SJSA1 (cell line): ENCODE data around the gene PRKAG1. TPM values are rescaled to one million over a fixed set of nuclear protein-coding genes. Genes with fewer than 3 reads are reported as not detected.

Experiments
- DNase-seq, 2 experiments: peaks; one replicate each; pipeline ENCODE4 v3.0.0-alpha.2; 2015 to 2020; ENCODE audit warnings: low spot score in 2 of 2, low read depth in 1 of 2
- H3K27ac ChIP-seq: fragments of 250-450 bp; sonication (Bioruptor Pico); 2 replicates; pipeline ENCODE4 v1.5.1; 2020; ENCODE audit warnings: mild to moderate bottlenecking, moderate library complexity
- H3K27me3 ChIP-seq: fragments of 250-450 bp; sonication (Bioruptor Pico); replicated peaks from 2 replicates; pipeline ENCODE4 v1.5.1; 2020; ENCODE audit warnings: mild to moderate bottlenecking, moderate library complexity
- H3K36me3 ChIP-seq: fragments of 250-450 bp; sonication (Bioruptor Pico); 2 replicates; pipeline ENCODE4 v1.5.1; 2020; ENCODE audit warnings: mild to moderate bottlenecking
- H3K4me1 ChIP-seq: fragments of 250-450 bp; sonication (Bioruptor Pico); replicated peaks from 2 replicates; pipeline ENCODE4 v1.6.1; 2021; ENCODE audit warnings: mild to moderate bottlenecking
- H3K4me3 ChIP-seq: fragments of 250-450 bp; sonication (Bioruptor Pico); 2 replicates; pipeline ENCODE4 v1.5.1; 2020; ENCODE audit warnings: mild to moderate bottlenecking
- H3K9me3 ChIP-seq: fragments of 250-450 bp; sonication (Bioruptor Pico); replicated peaks from 2 replicates; pipeline ENCODE4 v1.5.1; 2020; ENCODE audit warnings: mild to moderate bottlenecking
- total RNA-seq: library from RNA; depleted of rRNA; stranded (reverse); fragments of >200 nt; shearing (Covaris generic); gene quantifications from 2 replicates; pipeline ENCODE4 v1.2.3, GENCODE V29; 2014; rRNA removed

The PRKAG1 gene
- total RNA-seq, 1 experiment from 2014 or later, result 36.4 TPM

DNA sequence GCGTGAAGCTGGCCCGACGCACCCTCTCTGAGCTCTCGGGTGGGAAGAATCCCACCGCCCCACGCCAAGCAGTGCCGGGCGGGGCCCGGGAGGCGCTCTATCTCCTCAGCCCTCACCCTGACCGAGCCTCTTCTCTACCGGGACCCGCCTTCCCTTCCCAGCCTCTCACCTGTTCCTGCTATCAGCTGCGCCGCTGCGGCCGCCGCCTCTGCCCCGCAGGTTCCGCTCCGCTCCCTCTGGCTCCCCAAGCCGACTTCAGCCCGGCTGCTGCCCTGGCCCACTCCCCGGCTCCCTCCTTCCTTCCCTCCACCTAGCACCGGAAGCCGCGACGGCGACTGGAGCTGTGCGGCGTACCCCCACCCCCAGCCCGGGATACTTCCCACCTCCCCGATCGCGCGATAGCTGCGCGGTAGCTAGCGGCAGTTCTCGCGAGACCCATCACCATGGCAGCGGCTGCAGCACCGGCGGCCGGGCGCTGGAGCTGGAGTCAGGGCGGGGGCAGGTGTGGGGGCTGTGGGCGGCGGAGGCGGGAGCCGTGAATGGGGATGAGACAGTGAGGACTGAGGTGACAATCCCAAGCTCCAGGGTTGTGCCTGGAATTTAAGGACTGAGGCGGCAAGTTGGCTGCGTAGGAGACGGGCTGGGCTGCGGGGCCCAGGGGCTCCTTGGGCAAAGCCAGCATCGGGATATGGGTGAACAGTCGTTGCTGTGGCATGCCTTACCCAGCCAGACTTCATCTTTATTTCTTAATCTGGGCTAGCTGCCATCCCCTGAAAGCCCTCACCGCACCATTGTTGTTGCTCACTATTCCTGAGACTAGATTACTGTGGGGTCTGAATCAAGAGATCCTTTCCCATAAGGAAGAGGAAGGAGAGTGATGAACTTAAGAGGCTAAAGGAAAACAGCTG is 61.2 kb downstream of the PRKAG1 start, which contains the start of gene ARF3:
TSS of gene ARF3 (minus strand) at position 347 of the 908 bp plus-strand sequence. CDS start 16,392 bp downstream, outside the sequence.
- Histone ChIP-seq H3K36me3 (peaks cover 43% of the 10 kb centered on the region), H3K9me3 (no peaks in the 10 kb centered on the region), H3K27me3 (peaks cover 5% of the 10 kb centered on the region), H3K4me3 (peak within 1 kb of the TSS; percentile 94), H3K27ac (peak within 1 kb of the TSS; percentile 43), H3K4me1 (peaks cover 23% of the 10 kb centered on the region)
- peak; percentile 83 to 95 for DNase-seq

DNA sequence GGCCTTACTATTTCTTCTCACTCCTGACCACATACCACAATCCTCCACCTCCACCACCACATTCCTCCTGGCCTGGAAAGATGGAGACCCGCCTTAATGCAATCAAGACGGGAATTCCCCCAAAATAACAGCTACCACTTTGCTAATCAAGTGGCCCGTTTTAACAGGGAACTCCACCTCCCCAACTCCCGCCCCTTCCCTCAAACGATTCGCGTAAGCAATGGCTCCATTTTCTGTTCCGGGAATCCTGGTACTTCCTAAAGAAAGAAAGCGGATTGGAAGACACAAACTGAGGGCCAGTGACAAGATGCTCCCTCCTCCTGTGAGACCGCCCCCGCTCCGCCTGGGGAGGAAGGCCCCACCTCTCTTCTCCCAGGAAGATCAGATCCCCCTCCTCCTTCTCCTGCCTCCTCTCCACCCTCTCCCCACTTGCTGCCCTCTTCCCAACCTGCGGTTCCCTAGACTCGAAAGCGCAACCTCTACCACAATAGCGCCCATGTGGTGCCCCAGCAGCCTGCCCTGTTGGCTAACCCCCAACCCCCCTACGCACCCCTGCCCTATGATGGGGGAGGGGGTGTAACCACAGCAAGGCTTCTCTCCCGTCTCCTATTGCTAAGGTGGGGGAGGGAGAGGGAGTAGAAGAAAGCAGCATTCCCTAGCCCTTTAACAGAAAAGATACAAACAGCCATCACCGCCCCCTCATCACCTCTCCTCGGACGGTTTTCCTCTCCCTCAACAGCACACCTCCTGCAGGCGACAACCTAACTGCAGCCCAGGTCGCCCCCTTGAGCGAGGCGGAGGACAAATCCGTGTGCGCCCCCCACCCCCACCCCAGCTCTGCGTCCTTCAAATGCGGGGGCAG is 62.1 kb downstream of the PRKAG1 start:
- peak overlapping the region; percentile 43 for H3K27ac ChIP-seq
- DNase-seq, result peak; percentile 92 to 93
- peaks cover 48% of the 10 kb centered on the region for H3K36me3 ChIP-seq
- peaks cover 5% of the 10 kb centered on the region for H3K27me3 ChIP-seq
- H3K4me3 ChIP-seq, result peak overlapping the region; percentile 94
- H3K9me3 ChIP-seq, result no peaks in the 10 kb centered on the region
- peaks cover 20% of the 10 kb centered on the region for H3K4me1 ChIP-seq

DNA sequence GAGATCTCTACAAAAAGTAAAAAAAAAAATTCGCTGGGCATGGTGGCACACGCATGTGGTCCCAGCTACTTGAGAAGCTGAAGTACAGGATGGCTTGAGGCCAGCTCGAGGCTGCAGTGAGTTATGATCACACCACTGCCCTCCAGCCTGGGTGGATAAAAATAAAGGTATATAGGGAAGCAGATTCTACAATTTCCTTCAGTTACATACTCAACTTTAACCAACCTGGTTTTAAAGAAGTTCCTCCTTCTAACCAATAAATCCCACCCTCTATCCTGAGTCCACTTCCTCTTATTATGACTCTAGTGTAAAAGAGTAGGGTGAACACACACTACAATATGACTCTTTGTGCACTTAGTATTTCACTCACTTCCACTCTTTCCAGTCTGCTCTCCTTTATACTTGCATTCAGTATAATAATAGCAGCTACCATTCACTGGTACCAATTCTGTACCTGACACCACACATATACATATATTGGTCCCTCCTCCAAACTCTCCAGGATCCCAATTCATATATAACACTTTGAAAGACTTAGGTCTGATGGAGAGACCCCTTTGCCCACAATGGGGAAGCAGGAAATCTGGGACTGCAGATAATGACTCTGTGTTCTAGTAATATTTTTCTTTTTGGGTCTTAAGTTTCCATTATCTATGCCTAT is 63.6 kb downstream of the PRKAG1 start:
- Histone ChIP-seq H3K4me1 (peaks cover 17% of the 10 kb centered on the region), H3K36me3 (peaks cover 53% of the 10 kb centered on the region), H3K4me3 (no peak overlapping the region), H3K9me3 (no peaks in the 10 kb centered on the region), H3K27ac (no peak overlapping the region), H3K27me3 (peaks cover 5% of the 10 kb centered on the region; the same call in 1 of the 2 replicates)
- DNase-seq, result no peak

GRCh38 chr12:48954061-48954460 is 64.5 kb downstream of the PRKAG1 start:
- Histone ChIP-seq H3K9me3 (no peaks in the 10 kb centered on the region), H3K27ac (no peak overlapping the region), H3K36me3 (peaks cover 61% of the 10 kb centered on the region), H3K4me1 (peaks cover 17% of the 10 kb centered on the region), H3K27me3 (0 out of 2 replicates have a peak, but pooled peaks cover 1% of the 10 kb centered on the region), H3K4me3 (no peak overlapping the region)
- DNase-seq, result no peak

GRCh38 chr12:48952691-48953090 is 65.9 kb downstream of the PRKAG1 start:
- H3K36me3 ChIP-seq, result peaks cover 61% of the 10 kb centered on the region
- no peaks in the 10 kb centered on the region for H3K27me3 ChIP-seq
- no peaks in the 10 kb centered on the region for H3K9me3 ChIP-seq
- DNase-seq, result no peak
- peaks cover 14% of the 10 kb centered on the region for H3K4me1 ChIP-seq
- no peak overlapping the region for H3K4me3 ChIP-seq
- H3K27ac ChIP-seq, result no peak overlapping the region

Other genes with a start within 250 kb of the PRKAG1 start
- 20.6 and 22.9 TPM in 2 replicates for gene ADCY6, start 229.7 kb downstream of the PRKAG1 start, total RNA-seq
- 8.9 and 20.9 TPM in 2 replicates for gene CACNB3, start 200.3 kb downstream of the PRKAG1 start, total RNA-seq
- 77.1 and 109 TPM in 2 replicates for gene DDX23, start 166.6 kb downstream of the PRKAG1 start, total RNA-seq
- not detected in 2 replicates for gene RND1, start 152.9 kb downstream of the PRKAG1 start, total RNA-seq
- gene FKBP11, start 93.3 kb downstream of the PRKAG1 start, total RNA-seq, result 6.0 and 9.9 TPM in 2 replicates
- gene ARF3, start 61.3 kb downstream of the PRKAG1 start, total RNA-seq, result 57.7 and 64.5 TPM in 2 replicates
- gene WNT10B, start 47.0 kb downstream of the PRKAG1 start, total RNA-seq, result 0.13 TPM in 1 of 2 replicates, not detected in the other
- gene WNT1, start 40.5 kb downstream of the PRKAG1 start, total RNA-seq, result not detected in 2 replicates
- gene DDN, start 19.4 kb downstream of the PRKAG1 start, total RNA-seq, result 0.34 TPM in 1 of 2 replicates, not detected in the other
- 19.9 and 22.6 TPM in 2 replicates for gene KMT2D, start 42.0 kb upstream of the PRKAG1 start, total RNA-seq
- 0.34 and 2.5 TPM in 2 replicates for gene RHEBL1, start 51.2 kb upstream of the PRKAG1 start, total RNA-seq
- not detected in 2 replicates for gene DHH, start 76.0 kb upstream of the PRKAG1 start, total RNA-seq
- gene LMBR1L, start 92.1 kb upstream of the PRKAG1 start, total RNA-seq, result 9.0 and 16.0 TPM in 2 replicates
- 4,389 and 5,186 TPM in 2 replicates for gene TUBA1B, start 112.6 kb upstream of the PRKAG1 start, total RNA-seq
- gene TUBA1A, start 170.3 kb upstream of the PRKAG1 start, total RNA-seq, result 335 and 444 TPM in 2 replicates
- gene TUBA1C, start 246.3 kb upstream of the PRKAG1 start, total RNA-seq, result 936 and 1,296 TPM in 2 replicates